ENCODE data around the gene TMEM255B.

The TMEM255B gene

DNA sequence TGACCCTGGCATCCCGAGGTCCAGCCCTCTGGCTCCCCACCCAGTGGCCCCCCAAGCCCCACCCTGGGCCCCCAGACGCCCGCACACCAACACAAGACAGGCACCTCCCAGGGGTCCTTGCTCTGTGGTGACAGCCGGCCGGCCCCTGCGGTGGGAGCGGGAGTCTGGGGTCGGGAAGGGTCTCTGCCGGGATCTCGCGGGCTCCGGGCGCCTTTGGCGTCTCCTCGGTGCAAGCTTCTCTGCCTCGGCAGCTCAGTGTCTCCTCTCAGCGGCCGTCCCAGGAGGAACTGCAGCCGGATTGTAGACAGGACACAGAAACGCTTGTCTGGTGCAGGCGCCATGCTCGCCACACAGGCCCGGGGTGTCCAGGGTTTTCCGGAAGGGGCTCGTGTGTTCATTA is 43.7 kb downstream of the TMEM255B start:
- TF ChIP-seq ZNF274 (IDR thresholded peaks at IDR 0.05; ENCODE audit: low read depth, low read length), result no peak
- H3K4me3 ChIP-seq (ENCODE audit: low read length), result no peak overlapping the region

- TF ChIP-seq ZNF274 (IDR thresholded peaks at IDR 0.05; ENCODE audit: low read depth, low read length), result no peak
Observed at GRCh38 chr13:113803409-113804016, 44.5 kb downstream of the TMEM255B start.

GRCh38 chr13:113804017-113804702 is 45.1 kb downstream of the TMEM255B start:
- no peak for TF ChIP-seq ZNF274 (IDR thresholded peaks at IDR 0.05; ENCODE audit: low read depth, low read length)

More at GRCh38 chr13:113803409-113804016, 44.5 kb downstream of the TMEM255B start:
- H3K4me3 ChIP-seq (ENCODE audit: low read length), result no peak overlapping the region

DNA sequence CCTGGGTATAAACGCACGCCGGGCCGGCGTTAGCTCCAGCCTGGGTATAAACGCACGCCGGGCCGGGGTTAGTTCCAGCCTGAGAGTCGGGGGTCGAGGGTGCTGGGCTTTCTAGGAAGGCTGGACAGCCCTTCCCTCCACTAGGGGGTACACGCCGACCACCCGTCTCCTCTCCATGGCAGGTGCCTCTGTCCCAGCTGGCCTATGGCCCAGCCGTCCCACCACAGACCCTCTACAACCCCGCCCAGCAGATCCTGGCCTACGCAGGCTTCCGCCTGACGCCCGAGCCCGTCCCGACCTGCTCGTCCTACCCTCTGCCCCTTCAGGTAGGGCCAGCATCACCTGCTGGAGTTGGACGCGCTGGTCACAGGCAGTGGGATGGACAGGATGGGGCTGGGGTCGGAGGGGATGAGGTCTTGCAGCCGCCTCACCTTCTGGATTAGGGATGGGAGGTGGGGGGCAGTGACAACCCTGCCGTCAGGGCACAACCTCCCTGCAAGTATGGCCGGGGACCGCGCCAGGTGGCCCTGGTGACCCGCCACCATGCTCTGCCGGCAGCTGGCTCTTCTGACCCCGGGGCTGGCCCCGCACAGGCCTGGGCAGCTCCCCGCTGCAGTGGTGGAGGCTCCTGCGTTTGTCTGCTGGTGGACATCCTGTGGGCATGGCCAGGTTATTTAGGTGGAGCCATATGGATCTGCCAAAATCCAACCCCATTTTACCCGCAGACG is 45.8 kb downstream of the TMEM255B start:
- H3K4me3 ChIP-seq (ENCODE audit: low read length), result no peak overlapping the region
- TF ChIP-seq ZNF274 (IDR thresholded peaks at IDR 0.05; ENCODE audit: low read depth, low read length), result no peak

More at GRCh38 chr13:113804017-113804702, 45.1 kb downstream of the TMEM255B start:
- H3K4me3 ChIP-seq (ENCODE audit: low read length), result no peak overlapping the region

DNA sequence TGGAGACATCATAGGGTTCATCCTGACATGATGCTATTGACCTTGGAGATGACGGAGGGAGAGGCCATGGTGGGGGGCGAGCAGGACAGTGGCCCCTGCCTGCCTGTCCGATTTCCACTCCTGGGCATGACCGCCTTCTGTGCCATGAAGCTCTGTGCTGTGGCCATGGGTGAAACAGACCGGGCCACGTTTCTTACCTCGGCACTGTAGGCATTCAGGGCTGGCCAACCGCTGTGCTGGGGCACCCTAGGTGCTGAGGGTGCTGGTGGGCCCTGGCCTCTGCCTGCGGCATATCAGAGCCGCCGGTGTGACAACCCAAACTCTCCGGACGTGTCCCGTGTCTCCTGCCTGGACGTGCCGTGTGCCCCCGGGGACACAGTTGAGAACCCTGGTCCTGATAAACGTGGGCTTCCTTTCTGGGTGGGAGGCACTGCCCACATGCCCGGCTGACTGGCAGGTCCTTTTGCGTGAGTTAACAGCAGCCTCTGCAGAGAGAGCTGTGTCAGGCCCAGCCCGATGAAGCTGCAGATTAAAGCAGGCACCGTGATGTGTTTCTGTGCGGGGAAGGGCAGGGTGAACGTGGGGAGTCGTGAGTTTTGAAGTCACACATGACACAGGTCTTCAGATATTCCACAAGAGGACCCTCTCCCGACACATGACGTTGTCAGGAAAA is 46.5 kb downstream of the TMEM255B start:
- TF ChIP-seq ZNF274 (IDR thresholded peaks at IDR 0.05; ENCODE audit: low read depth, low read length), result no peak
- H3K4me3 ChIP-seq (ENCODE audit: low read length), result no peak overlapping the region

DNA sequence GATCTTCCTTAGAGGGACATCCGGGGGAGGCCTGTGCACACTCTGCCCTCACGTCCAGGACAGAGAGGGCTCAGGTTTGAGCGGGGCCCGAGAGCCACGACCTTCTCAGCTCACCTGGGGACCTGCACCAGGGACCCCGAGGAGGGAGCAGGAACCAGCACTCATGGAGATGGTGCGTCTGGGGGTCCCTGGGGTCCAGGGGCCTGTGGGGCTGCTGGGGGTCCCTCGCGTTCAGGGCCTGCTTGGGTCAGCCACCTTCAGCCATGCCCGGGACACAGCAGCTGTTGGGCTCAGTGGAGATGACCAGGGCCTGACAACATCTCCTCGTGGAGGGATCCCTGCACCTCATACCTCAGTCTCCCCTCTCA is 47.1 kb downstream of the TMEM255B start:
- H3K4me3 ChIP-seq (ENCODE audit: low read length), result no peak overlapping the region
- no peak for TF ChIP-seq ZNF274 (IDR thresholded peaks at IDR 0.05; ENCODE audit: low read depth, low read length)

- TF ChIP-seq ZNF274 (IDR thresholded peaks at IDR 0.05; ENCODE audit: low read depth, low read length), result no peak
- no peak overlapping the region for H3K4me3 ChIP-seq (ENCODE audit: low read length)
Observed at GRCh38 chr13:113806526-113806925, 47.5 kb downstream of the TMEM255B start.

GRCh38 chr13:113808058-113808834 is 49.2 kb downstream of the TMEM255B start:
- no peak for TF ChIP-seq ZNF274 (IDR thresholded peaks at IDR 0.05; ENCODE audit: low read depth, low read length)
- no peak overlapping the region for H3K4me3 ChIP-seq (ENCODE audit: low read length)

- TF ChIP-seq ZNF274 (IDR thresholded peaks at IDR 0.05; ENCODE audit: low read depth, low read length), result no peak
- H3K4me3 ChIP-seq (ENCODE audit: low read length), result no peak overlapping the region
Observed at GRCh38 chr13:113809934-113810333, 50.9 kb downstream of the TMEM255B start.

GRCh38 chr13:113810640-113811039 is 51.6 kb downstream of the TMEM255B start:
- no peak overlapping the region for H3K4me3 ChIP-seq (ENCODE audit: low read length)
- no peak for TF ChIP-seq ZNF274 (IDR thresholded peaks at IDR 0.05; ENCODE audit: low read depth, low read length)

DNA sequence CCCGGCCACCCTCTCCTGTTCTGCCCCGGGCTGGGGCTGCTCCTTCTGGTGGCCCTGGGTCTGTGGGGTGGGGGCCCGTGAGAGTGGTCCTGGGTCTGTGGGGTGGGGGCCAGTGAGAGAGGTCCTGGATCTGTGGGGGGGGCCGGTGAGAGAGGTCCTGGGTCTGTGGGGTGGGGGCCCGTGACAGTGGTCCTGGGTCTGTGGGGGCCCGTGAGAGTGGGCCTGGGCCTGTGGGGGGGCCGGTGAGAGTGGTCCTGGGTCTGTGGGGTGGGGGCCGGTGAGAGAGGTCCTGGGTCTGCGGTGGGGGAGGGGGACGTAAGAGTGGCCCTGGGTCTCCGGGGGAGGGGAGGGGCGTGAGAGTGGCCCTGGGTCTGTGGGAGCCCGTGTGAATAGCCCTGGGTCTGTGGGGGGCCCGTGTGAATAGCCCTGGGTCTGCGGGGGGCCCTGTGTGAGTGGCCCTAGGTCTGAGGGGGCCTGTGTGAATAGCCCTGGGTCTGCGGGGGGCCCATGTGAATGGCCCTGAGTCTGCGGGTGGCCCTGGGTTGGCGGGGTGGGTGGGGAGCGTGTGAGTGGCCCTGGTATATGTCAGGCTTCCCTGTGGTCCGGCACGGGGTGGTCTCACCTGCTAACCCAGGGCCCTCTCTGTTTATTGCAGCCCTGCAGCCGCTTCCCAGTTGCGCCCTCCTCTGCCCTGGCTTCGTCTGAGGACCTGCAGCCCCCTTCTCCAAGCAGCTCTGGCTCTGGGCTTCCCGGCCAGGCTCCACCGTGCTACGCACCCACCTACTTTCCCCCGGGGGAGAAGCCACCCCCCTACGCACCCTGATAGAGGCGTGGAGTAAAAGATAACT is 52.3 kb downstream of the TMEM255B start:
- no peak overlapping the region for H3K4me3 ChIP-seq (ENCODE audit: low read length)
- no peak for TF ChIP-seq ZNF274 (IDR thresholded peaks at IDR 0.05; ENCODE audit: low read depth, low read length)

DNA sequence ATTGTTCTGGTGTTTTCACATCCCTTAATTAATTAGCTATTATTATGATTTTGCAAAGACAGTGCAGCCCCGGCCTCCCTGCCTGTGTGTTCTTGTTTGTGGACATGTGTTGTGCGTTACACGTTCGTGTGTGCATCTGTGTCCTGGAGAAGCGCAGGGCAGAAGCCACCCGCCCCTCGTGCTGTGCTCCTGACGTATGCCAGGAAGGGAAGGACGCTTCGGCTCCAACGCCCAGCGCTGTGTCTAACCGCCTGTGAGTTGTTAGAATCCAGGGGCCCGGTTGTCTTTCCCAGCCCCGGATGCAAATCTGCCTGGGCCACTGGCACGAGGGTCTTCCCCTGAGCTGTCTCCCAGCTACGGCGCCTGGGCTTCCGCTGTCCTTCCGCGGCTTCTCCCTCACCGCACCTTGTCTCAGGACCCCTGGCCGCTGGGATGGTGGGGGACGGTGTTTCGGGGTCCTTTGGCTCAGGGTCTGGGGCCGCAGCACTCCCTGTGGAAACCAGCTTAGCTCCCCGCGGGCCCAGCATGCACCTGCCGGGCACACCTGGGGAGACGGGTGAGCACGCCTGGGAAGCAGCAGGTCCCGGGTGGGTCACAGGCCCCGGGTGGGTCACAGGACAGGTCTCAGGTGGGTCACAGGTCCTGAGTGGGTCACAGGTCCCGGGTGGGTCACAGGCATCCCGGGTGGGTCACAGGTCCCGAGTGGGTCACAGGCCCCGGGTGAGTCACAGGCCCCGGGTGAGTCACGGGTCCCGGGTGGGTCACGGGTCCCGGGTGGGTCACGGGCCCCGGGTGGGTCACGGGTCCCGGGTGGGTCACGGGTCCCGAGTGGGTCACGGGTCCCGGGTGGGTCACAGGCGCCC is 53.4 kb downstream of the TMEM255B start:
- no peak overlapping the region for H3K4me3 ChIP-seq (ENCODE audit: low read length)
- TF ChIP-seq ZNF274 (IDR thresholded peaks at IDR 0.05; ENCODE audit: low read depth, low read length), result no peak

Data from GM08714 (cell line).